OCI-LY3 (cell line): ENCODE measurements around the gene ZC3H18.

Experiments used
- EZH2phosphoT487 ChIP-seq: fragments of 200-600 bp; shearing (Covaris generic); IDR thresholded peaks from 2 replicates; pipeline ENCODE4 v1.6.1; 2018; ENCODE audit warnings: antibody characterized with exemption, mixed run types, low read depth
- TF ChIP-seq, protein P1 (sequence below): fragments of 200-600, 300-600 bp; sonication (generic); IDR thresholded peaks from 2 replicates; pipeline ENCODE4 v1.5.1; 2014; ENCODE audit warnings: antibody characterized with exemption, low read length, low read depth

DNA sequence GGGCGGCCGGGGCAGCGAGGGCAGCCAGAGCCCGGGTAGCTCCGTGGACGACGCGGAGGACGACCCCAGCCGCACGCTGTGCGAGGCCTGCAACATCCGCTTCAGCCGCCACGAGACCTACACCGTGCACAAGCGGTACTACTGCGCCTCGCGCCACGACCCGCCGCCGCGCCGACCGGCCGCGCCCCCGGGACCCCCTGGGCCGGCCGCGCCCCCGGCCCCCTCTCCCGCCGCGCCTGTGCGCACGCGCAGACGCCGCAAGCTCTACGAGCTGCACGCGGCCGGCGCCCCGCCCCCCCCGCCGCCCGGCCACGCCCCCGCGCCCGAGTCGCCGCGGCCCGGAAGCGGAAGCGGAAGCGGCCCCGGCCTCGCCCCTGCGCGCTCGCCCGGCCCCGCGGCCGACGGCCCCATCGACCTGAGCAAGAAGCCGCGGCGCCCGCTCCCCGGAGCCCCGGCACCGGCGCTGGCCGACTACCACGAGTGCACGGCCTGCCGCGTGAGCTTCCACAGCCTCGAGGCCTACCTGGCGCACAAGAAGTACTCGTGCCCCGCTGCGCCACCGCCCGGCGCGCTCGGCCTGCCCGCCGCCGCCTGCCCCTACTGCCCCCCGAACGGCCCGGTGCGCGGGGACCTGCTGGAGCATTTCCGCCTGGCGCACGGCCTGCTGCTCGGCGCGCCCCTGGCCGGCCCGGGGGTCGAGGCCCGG lies 36.1 kb upstream of the ZC3H18 start:
- TF ChIP-seq, protein P1, sequence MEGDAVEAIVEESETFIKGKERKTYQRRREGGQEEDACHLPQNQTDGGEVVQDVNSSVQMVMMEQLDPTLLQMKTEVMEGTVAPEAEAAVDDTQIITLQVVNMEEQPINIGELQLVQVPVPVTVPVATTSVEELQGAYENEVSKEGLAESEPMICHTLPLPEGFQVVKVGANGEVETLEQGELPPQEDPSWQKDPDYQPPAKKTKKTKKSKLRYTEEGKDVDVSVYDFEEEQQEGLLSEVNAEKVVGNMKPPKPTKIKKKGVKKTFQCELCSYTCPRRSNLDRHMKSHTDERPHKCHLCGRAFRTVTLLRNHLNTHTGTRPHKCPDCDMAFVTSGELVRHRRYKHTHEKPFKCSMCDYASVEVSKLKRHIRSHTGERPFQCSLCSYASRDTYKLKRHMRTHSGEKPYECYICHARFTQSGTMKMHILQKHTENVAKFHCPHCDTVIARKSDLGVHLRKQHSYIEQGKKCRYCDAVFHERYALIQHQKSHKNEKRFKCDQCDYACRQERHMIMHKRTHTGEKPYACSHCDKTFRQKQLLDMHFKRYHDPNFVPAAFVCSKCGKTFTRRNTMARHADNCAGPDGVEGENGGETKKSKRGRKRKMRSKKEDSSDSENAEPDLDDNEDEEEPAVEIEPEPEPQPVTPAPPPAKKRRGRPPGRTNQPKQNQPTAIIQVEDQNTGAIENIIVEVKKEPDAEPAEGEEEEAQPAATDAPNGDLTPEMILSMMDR, result no peak
- no peak for TF ChIP-seq EZH2phosphoT487
